OCI-LY3 (cell line): ENCODE results near the gene C9orf78.

Experiments used
- H2AFZ ChIP-seq: fragments of 200-600, 300-600 bp; shearing (Covaris generic); 2 replicates; pipeline ENCODE4 v1.6.0; 2014; ENCODE audit warnings: antibody characterized with exemption, low read depth, low read length
- H3K27ac ChIP-seq: fragments of 200-600, 300-600 bp; sonication (generic); 2 replicates; pipeline ENCODE4 v1.5.1; 2014; ENCODE audit warnings: mild to moderate bottlenecking, low read length, moderate library complexity, mixed read lengths
- H3K27me3 ChIP-seq: fragments of 200-600, 300-600 bp; sonication (generic); 2 replicates; pipeline ENCODE4 v1.6.1; 2014; ENCODE audit warnings: low read depth, low read length, mixed read lengths
- H3K36me3 ChIP-seq: fragments of 200-600, 300-600 bp; sonication (generic); replicated peaks from 2 replicates; pipeline ENCODE3; 2014; ENCODE audit warnings: low read depth, low read length, mixed read lengths
- H3K4me1 ChIP-seq: fragments of 300-600, 200-600 bp; sonication (generic); 2 replicates; pipeline ENCODE4 v1.6.1; 2014; ENCODE audit warnings: low read length, mixed read lengths
- H3K4me2 ChIP-seq: fragments of 200-600, 300-600 bp; sonication (generic); 2 replicates; pipeline ENCODE4 v1.6.1; 2014; ENCODE audit warnings: low read length, mixed read lengths
- H3K4me3 ChIP-seq: fragments of 300-600, 200-600 bp; sonication (generic); 2 replicates; pipeline ENCODE4 v1.5.1; 2014; ENCODE audit warnings: antibody characterized with exemption, mild to moderate bottlenecking, low read length, moderate library complexity
- H3K79me2 ChIP-seq: fragments of 300-600, 200-600 bp; shearing (Covaris generic); 2 replicates; pipeline ENCODE4 v1.6.1; 2014; ENCODE audit warnings: mild to moderate bottlenecking, low read length, mixed read lengths
- H3K9ac ChIP-seq: fragments of 300-600, 200-600 bp; shearing (Covaris generic); 2 replicates; pipeline ENCODE4 v1.6.0; 2014; ENCODE audit warnings: mild to moderate bottlenecking, low read length, moderate library complexity
- H3K9me3 ChIP-seq: fragments of 200-600, 300-600 bp; shearing (Covaris generic); 2 replicates; pipeline ENCODE4 v1.6.1; 2014; ENCODE audit warnings: low read length, mixed read lengths; ENCODE audit not compliant: insufficient read depth
- H4K20me1 ChIP-seq: fragments of 200-600, 300-600 bp; sonication (generic); 2 replicates; pipeline ENCODE4 v1.6.1; 2016; ENCODE audit warnings: low read length, mixed read lengths; ENCODE audit not compliant: insufficient read depth
- EZH2phosphoT487 ChIP-seq: fragments of 200-600 bp; shearing (Covaris generic); IDR thresholded peaks from 2 replicates; pipeline ENCODE4 v1.6.1; 2018; ENCODE audit warnings: antibody characterized with exemption, mixed run types, low read depth
- TF ChIP-seq, protein P1 (sequence below): fragments of 200-600, 300-600 bp; sonication (generic); IDR thresholded peaks from 2 replicates; pipeline ENCODE4 v1.5.1; 2014; ENCODE audit warnings: antibody characterized with exemption, low read length, low read depth

C9orf78 gene

DNA sequence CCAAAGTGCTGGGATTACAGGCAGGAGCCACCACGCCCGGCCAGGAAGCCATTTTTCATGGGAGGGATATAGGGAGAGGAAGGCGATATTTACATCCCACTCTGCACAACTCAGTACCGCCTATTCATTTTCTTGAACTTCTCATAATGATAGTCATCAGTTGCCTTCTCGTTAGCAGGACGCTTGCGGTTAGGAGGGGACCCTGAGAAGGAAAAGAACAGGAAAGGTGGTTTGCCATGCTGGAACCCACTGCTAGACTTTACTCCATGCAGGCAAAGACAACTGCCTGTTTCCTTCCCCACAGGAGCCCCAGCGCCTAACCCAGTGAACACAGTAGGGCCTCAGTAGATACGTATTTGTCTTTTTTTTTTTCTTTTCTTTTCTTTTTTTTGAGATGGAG, 7.0 kb downstream of the C9orf78 start:
- TF ChIP-seq, protein P1, sequence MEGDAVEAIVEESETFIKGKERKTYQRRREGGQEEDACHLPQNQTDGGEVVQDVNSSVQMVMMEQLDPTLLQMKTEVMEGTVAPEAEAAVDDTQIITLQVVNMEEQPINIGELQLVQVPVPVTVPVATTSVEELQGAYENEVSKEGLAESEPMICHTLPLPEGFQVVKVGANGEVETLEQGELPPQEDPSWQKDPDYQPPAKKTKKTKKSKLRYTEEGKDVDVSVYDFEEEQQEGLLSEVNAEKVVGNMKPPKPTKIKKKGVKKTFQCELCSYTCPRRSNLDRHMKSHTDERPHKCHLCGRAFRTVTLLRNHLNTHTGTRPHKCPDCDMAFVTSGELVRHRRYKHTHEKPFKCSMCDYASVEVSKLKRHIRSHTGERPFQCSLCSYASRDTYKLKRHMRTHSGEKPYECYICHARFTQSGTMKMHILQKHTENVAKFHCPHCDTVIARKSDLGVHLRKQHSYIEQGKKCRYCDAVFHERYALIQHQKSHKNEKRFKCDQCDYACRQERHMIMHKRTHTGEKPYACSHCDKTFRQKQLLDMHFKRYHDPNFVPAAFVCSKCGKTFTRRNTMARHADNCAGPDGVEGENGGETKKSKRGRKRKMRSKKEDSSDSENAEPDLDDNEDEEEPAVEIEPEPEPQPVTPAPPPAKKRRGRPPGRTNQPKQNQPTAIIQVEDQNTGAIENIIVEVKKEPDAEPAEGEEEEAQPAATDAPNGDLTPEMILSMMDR: no peak
- no peak for TF ChIP-seq EZH2phosphoT487
- Histone ChIP-seq H2AFZ (no peak overlapping the region), H3K4me2 (no peak overlapping the region), H3K9me3 (no peaks in the 10 kb centered on the region), H3K9ac (no peak overlapping the region), H3K27me3 (no peaks in the 10 kb centered on the region), H3K4me3 (no peak overlapping the region), H3K27ac (no peak overlapping the region), H4K20me1 (no peaks in the 10 kb centered on the region), H3K4me1 (no peaks in the 10 kb centered on the region), H3K79me2 (peaks cover 7% of the 10 kb centered on the region), H3K36me3 (peaks cover 14% of the 10 kb centered on the region)

DNA sequence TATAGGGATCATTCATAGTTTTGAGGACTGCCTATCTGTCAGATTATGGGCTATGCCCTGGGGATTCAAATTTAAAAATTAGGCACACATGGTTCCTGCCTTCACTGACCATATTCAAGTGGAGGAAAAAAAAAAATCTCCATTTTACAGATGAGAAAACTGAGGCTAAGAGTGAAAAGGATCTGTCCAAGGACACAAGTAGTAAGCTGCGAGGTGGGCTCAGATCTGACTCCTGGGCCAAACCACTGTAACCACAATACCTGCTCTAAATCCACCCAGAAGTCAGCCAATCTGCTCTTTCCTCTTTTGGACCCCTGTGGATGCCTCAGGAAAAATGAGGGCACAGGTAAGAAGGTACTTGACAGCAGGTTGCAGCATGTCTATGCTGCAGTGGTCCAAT, 8.3 kb downstream of the C9orf78 start:
- peaks cover 20% of the 10 kb centered on the region for H3K79me2 ChIP-seq

DNA sequence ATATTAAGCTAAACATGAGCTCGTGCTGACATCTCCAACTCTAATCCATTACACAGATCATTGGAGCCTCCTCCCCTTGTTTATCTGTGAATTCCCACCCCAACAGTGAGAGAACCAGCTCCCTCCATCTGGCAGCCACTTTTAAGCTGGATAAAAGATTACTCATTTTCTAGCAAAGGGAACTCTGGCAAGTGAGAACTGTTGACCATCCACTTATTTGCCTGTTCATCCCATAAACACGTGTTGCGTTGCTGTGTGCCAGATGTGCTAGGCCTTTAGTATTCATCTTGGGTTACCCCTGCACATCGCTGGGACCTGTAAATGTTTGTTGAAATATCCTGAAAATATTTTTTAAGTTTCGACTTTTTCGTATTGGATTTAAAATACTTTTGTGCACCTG, 8.7 kb downstream of the C9orf78 start:
- no peak overlapping the region for H3K4me2 ChIP-seq
- H2AFZ ChIP-seq: no peak overlapping the region
- H3K9me3 ChIP-seq: no peaks in the 10 kb centered on the region
- peaks cover 24% of the 10 kb centered on the region for H3K79me2 ChIP-seq
- no peaks in the 10 kb centered on the region for H3K27me3 ChIP-seq
- H3K9ac ChIP-seq: no peak overlapping the region
- no peak overlapping the region for H3K4me3 ChIP-seq
- H3K36me3 ChIP-seq: peaks cover 15% of the 10 kb centered on the region
- H3K27ac ChIP-seq: no peak overlapping the region
- H3K4me1 ChIP-seq: no peaks in the 10 kb centered on the region; the same call in 1 of the 2 replicates
- no peaks in the 10 kb centered on the region for H4K20me1 ChIP-seq
- TF ChIP-seq EZH2phosphoT487: no peak
- TF ChIP-seq, protein P1: no peak

More for the DNA sequence above, 8.3 kb downstream of the C9orf78 start:
- Histone ChIP-seq H3K4me3 (no peak overlapping the region), H3K36me3 (peaks cover 17% of the 10 kb centered on the region), H3K27me3 (no peaks in the 10 kb centered on the region), H4K20me1 (no peaks in the 10 kb centered on the region), H3K4me2 (no peak overlapping the region), H3K9me3 (no peaks in the 10 kb centered on the region), H2AFZ (no peak overlapping the region), H3K27ac (no peak overlapping the region), H3K4me1 (no peaks in the 10 kb centered on the region; the same call in 1 of the 2 replicates), H3K9ac (no peak overlapping the region)
- no peak for TF ChIP-seq EZH2phosphoT487
- TF ChIP-seq, protein P1: no peak

DNA sequence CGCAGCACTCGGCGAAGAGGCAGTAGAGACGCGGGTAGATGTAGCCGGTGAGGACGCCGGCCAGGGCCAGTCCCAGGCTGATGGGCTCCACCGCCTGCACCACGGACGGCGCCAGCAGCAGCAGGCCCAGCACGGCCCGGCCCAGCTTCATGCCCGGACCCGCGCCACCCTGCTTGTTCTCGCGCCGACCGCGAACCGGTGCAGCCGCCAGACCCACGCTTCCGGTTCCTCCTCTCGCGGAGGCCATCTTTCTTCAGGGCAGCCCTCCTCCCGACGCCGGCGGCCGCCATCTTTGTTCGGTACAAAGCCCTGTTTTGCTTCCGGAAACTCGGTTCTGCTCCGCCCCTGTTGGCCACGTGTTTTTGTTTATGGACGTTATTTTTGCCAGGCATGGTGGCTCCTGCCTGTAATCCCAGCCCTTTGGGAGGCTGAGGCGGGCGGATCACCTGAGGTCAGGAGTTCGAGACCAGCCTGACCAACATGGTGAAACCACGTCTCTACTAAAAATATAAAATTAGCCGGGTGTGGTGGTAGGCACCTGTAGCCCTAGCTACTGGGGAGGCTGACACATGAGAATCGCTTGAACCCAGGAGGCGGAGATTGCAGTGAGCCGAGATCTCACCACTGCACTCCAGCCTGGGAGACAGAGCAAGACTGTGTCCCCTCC, 11.0 kb downstream of the C9orf78 start, which contains the start of gene TOR1A:
TOR1A (minus strand) TSS at position 202 of the 667 bp plus-strand sequence; CDS start at position 151, 51 bp downstream.
- Histone ChIP-seq H4K20me1 (no peaks in the 10 kb centered on the region), H3K4me3 (peak within 1 kb of the TSS; percentile 93), H3K36me3 (peaks cover 16% of the 10 kb centered on the region), H3K9ac (peak within 1 kb of the TSS; percentile 89), H3K9me3 (no peaks in the 10 kb centered on the region), H3K4me1 (no peaks in the 10 kb centered on the region; the same call in 1 of the 2 replicates), H3K27me3 (no peaks in the 10 kb centered on the region), H2AFZ (peak within 1 kb of the TSS; percentile 41), H3K4me2 (peak within 1 kb of the TSS; percentile 99), H3K27ac (peak within 1 kb of the TSS; percentile 45; the same call in 1 of the 2 replicates), H3K79me2 (peaks cover 26% of the 10 kb centered on the region)
- TF ChIP-seq, protein P1: no peak
- no peak for TF ChIP-seq EZH2phosphoT487
